NB4 (cell line): Measurements from ENCODE around the gene LYST.
"Not testable (repeated sequence)": the region's sequence is repeated elsewhere in the genome, so short reads cannot be mapped to it uniquely, and the experiment has no call there.

Source experiments
- CTCF ChIP-seq: IDR thresholded peaks from one replicate; pipeline ENCODE4 v1.5.1; 2012; ENCODE audit warnings: low read depth, low read length
- MAX ChIP-seq: IDR thresholded peaks from 2 replicates; pipeline ENCODE4 v1.6.1; 2011; ENCODE audit warnings: low read depth, low read length
- POLR2A ChIP-seq: IDR thresholded peaks from 2 replicates; pipeline ENCODE4 v1.6.1; 2011; ENCODE audit warnings: mild to moderate bottlenecking; ENCODE audit not compliant: insufficient read length; ENCODE audit errors: extremely low read depth

GRCh38 chr1:235638612-235639011, 228.1 kb downstream of the LYST start:
- not testable (repeated sequence) for TF ChIP-seq POLR2A, CTCF, MAX
